Ishikawa (cell line): ENCODE data around the gene TPCN2.

Experiments
- CREB1 ChIP-seq: IDR thresholded peaks from 2 replicates; pipeline ENCODE4 v1.6.1; 2012; ENCODE audit warnings: low read depth
- EGR1 ChIP-seq: IDR thresholded peaks from 2 replicates; pipeline ENCODE4 v1.6.1; 2012
- EP300 ChIP-seq: IDR thresholded peaks from 2 replicates; pipeline ENCODE4 v1.6.1; 2012; ENCODE audit warnings: borderline replicate concordance
- FOXM1 ChIP-seq: IDR thresholded peaks from 2 replicates; pipeline ENCODE4 v1.6.1; 2012; ENCODE audit warnings: low read depth, borderline replicate concordance
- NFIC ChIP-seq: IDR thresholded peaks from 2 replicates; pipeline ENCODE4 v1.6.1; 2012
- RAD21 ChIP-seq: IDR thresholded peaks from 2 replicates; pipeline ENCODE4 v1.6.1; 2012; ENCODE audit warnings: low read depth
- REST ChIP-seq: IDR thresholded peaks from 2 replicates; pipeline ENCODE4 v1.6.1; 2012; ENCODE audit warnings: low read depth, mild to moderate bottlenecking
- TAF1 ChIP-seq: IDR thresholded peaks from 2 replicates; pipeline ENCODE4 v1.6.1; 2012; ENCODE audit warnings: low read depth, mild to moderate bottlenecking
- TCF12 ChIP-seq: IDR thresholded peaks from 2 replicates; pipeline ENCODE4 v1.6.1; 2012; ENCODE audit warnings: low read depth
- TEAD4 ChIP-seq: IDR thresholded peaks from 2 replicates; pipeline ENCODE4 v1.6.1; 2012
- YY1 ChIP-seq: IDR thresholded peaks from 2 replicates; pipeline ENCODE4 v1.6.1; 2012; ENCODE audit warnings: low read depth
- ZBTB7A ChIP-seq: IDR thresholded peaks from 2 replicates; pipeline ENCODE4 v1.6.1; 2012; ENCODE audit warnings: low read depth
- TF ChIP-seq, protein P1 (sequence below): IDR thresholded peaks from 2 replicates; pipeline ENCODE4 v1.6.1; 2012
- TF ChIP-seq, protein P2 (sequence below): IDR thresholded peaks from 2 replicates; pipeline ENCODE4 v1.6.1; 2012

- TF ChIP-seq CREB1 = no peak
- no peak for TF ChIP-seq EGR1
- no peak for TF ChIP-seq TEAD4
- no peak for TF ChIP-seq YY1
- no peak for TF ChIP-seq REST
- no peak for TF ChIP-seq TAF1
- TF ChIP-seq NFIC = no peak
- no peak for TF ChIP-seq EP300
- TF ChIP-seq FOXM1 = no peak
- no peak for TF ChIP-seq TCF12
- TF ChIP-seq, protein P1, sequence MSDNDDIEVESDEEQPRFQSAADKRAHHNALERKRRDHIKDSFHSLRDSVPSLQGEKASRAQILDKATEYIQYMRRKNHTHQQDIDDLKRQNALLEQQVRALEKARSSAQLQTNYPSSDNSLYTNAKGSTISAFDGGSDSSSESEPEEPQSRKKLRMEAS = 0 out of 2 replicates have a peak, but pooled peaks have one; percentile 42
- TF ChIP-seq RAD21 = peak; percentile 90
- TF ChIP-seq, protein P2, sequence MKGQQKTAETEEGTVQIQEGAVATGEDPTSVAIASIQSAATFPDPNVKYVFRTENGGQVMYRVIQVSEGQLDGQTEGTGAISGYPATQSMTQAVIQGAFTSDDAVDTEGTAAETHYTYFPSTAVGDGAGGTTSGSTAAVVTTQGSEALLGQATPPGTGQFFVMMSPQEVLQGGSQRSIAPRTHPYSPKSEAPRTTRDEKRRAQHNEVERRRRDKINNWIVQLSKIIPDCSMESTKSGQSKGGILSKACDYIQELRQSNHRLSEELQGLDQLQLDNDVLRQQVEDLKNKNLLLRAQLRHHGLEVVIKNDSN = no peak
- peak; percentile 58; the same call in 1 of the 2 replicates for TF ChIP-seq ZBTB7A
These were observed 40.0 kb downstream of the TPCN2 start for GRCh38 chr11:69088676-69089146.
